Smooth muscle cell (in vitro differentiated cells): ENCODE results near the gene CRABP2. TPM values are rescaled to one million over a fixed set of nuclear protein-coding genes. Genes with fewer than 3 reads are reported as not detected.
A peak's percentile ranks its signal among the peaks of the same experiment; 100 is the strongest.

Source experiments
- DNase-seq: peaks from one replicate; lab custom pipeline; 2025; ENCODE audit not compliant: unreplicated experiment; lab: John Stamatoyannopoulos, UW
- H2AFZ ChIP-seq: fragments of 200-600 bp; sonication (generic); 2 replicates; pipeline ENCODE4 v1.6.0; 2016; ENCODE audit warnings: antibody characterized with exemption, low read depth, mild to moderate bottlenecking
- H3F3A ChIP-seq: fragments of 200-600 bp; sonication (generic); 2 replicates; pipeline ENCODE4 v1.6.0; 2017; ENCODE audit warnings: antibody characterized with exemption, low read depth
- H3K27ac ChIP-seq: fragments of 200-600 bp; sonication (generic); 2 replicates; pipeline ENCODE4 v1.5.1; 2016; ENCODE audit warnings: low read depth, mild to moderate bottlenecking
- H3K27me3 ChIP-seq: fragments of 200-600 bp; sonication (generic); 2 replicates; pipeline ENCODE4 v1.6.1; 2016; ENCODE audit warnings: low read depth, mild to moderate bottlenecking
- H3K36me3 ChIP-seq: fragments of 200-600 bp; sonication (generic); 2 replicates; pipeline ENCODE4 v1.5.1; 2016; ENCODE audit warnings: low read depth
- H3K4me1 ChIP-seq: fragments of 200-600 bp; sonication (generic); 2 replicates; pipeline ENCODE4 v1.5.1; 2016; ENCODE audit warnings: low read depth
- H3K4me2 ChIP-seq: fragments of 200-600 bp; sonication (generic); 2 replicates; pipeline ENCODE4 v1.6.0; 2016; ENCODE audit warnings: mild to moderate bottlenecking
- H3K4me3 ChIP-seq: fragments of 200-600 bp; sonication (generic); 2 replicates; pipeline ENCODE4 v1.5.1; 2016; ENCODE audit warnings: mild to moderate bottlenecking
- H3K79me2 ChIP-seq: fragments of 200-600 bp; sonication (generic); 2 replicates; pipeline ENCODE4 v1.6.0; 2016; ENCODE audit warnings: low read depth, mild to moderate bottlenecking
- H3K9ac ChIP-seq: fragments of 200-600 bp; sonication (generic); 2 replicates; pipeline ENCODE4 v1.6.0; 2016; ENCODE audit warnings: low read depth
- H3K9me3 ChIP-seq: fragments of 200-600 bp; sonication (generic); replicated peaks from 2 replicates; pipeline ENCODE4 v1.5.1; 2016; ENCODE audit warnings: low read depth
- H4K20me1 ChIP-seq: fragments of 200-600 bp; sonication (generic); 2 replicates; pipeline ENCODE4 v1.6.0; 2016; ENCODE audit warnings: low read depth
- WGBS: methylation state at CpG from one replicate; pipeline ENCODE4 v1.1.7; 2016; ENCODE audit warnings: low lambda C conversion rate; 5-methylcytosine and 5-hydroxymethylcytosine counted together
- polyA plus RNA-seq: library from polyadenylated mRNA; unstranded; fragments of >200 nt; fragmentation: Nextera tagmentation; extraction: Ambion mirVana; gene quantifications from 2 replicates; pipeline ENCODE4 v1.2.1, GENCODE V29; 2016
- total RNA-seq: library from RNA; depleted of rRNA; stranded (reverse); fragments of >200 nt; gene quantifications from 2 replicates; pipeline ENCODE4 v1.2.3, GENCODE V29; 2014
- TF ChIP-seq, protein P1 (sequence below): fragments of 200-600 bp; sonication (generic); IDR thresholded peaks from 2 replicates; pipeline ENCODE4 v1.5.1; 2017; ENCODE audit warnings: borderline replicate concordance, mild to moderate bottlenecking, antibody characterized with exemption; ENCODE audit not compliant: insufficient read depth, poor library complexity, severe bottlenecking

The CRABP2 gene
- total and polyA plus RNA-seq, 2 experiments from 2014 or later: 86.6 to 145 TPM

DNA sequence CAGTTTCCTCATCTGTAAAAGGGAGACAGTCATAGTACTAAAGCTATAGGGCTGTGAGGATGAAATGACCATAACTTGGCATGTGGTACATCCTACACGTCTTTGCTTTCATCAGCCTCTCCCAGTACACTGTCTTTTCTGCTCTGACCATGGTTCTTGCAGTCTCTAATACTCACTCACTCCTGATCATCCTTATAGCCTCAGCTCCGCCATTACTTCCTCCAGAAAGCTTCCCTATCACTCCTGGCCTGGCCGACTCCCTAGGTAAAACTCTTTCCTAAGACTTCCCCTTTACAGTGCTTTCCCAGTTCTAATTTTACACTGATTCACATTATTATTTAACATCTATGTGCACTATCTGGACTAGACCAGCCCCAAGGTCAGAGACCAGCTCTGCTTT lies 40.5 kb upstream of the CRABP2 start:
- Histone ChIP-seq H4K20me1 (no peaks in the 10 kb centered on the region), H3K9me3 (no peaks in the 10 kb centered on the region), H2AFZ (no peak overlapping the region), H3F3A (peaks cover 20% of the 10 kb centered on the region), H3K36me3 (no peaks in the 10 kb centered on the region), H3K4me3 (peak overlapping the region; percentile 60), H3K27me3 (no peaks in the 10 kb centered on the region), H3K9ac (peak overlapping the region; percentile 100), H3K4me1 (peaks cover 47% of the 10 kb centered on the region), H3K79me2 (peaks cover 56% of the 10 kb centered on the region), H3K27ac (peak overlapping the region; percentile 100), H3K4me2 (peak overlapping the region; percentile 92)
- TF ChIP-seq, protein P1, sequence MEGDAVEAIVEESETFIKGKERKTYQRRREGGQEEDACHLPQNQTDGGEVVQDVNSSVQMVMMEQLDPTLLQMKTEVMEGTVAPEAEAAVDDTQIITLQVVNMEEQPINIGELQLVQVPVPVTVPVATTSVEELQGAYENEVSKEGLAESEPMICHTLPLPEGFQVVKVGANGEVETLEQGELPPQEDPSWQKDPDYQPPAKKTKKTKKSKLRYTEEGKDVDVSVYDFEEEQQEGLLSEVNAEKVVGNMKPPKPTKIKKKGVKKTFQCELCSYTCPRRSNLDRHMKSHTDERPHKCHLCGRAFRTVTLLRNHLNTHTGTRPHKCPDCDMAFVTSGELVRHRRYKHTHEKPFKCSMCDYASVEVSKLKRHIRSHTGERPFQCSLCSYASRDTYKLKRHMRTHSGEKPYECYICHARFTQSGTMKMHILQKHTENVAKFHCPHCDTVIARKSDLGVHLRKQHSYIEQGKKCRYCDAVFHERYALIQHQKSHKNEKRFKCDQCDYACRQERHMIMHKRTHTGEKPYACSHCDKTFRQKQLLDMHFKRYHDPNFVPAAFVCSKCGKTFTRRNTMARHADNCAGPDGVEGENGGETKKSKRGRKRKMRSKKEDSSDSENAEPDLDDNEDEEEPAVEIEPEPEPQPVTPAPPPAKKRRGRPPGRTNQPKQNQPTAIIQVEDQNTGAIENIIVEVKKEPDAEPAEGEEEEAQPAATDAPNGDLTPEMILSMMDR: no peak
- WGBS: 90% methylated on average over 3 of the region's 3 CpGs
- no peak for DNase-seq

DNA sequence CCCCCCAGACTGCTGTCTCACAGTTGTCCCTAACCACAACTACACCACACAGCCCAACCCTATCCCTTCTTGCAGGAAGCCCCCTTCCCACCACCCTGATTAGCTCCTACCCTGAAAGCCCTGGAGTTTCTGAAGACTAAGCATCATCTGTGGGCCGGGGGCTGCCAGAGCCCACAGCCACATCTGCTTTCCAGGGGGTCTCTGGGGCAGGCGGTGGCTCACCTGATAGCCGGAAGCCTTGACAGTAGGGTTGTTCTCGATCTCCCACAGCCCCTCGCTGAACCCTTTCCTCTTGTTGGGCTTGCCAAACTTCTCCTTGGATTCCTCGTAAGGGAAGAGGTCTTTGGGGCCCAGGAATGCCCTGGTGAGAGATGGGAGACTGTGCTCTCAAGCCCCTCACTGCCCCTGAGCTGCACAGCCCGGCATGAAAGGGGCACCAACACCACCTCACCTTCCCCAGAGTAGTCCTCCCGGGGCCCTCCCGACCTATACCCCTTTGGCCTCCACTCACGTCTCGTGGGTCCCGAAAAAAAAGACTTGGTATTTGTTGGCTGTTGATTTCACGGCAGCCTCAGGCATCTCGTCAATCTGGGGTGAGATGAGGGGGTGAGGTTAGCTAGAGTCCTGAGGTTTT lies 39.5 kb upstream of the CRABP2 start:
- Histone ChIP-seq H3K27me3 (no peaks in the 10 kb centered on the region), H3K9ac (no peak overlapping the region), H3K4me3 (no peak overlapping the region), H3K4me1 (peaks cover 47% of the 10 kb centered on the region), H3K27ac (peak overlapping the region; percentile 100), H3K4me2 (no peak overlapping the region), H3K36me3 (no peaks in the 10 kb centered on the region), H3K79me2 (peaks cover 55% of the 10 kb centered on the region), H3K9me3 (no peaks in the 10 kb centered on the region), H2AFZ (no peak overlapping the region), H3F3A (peaks cover 20% of the 10 kb centered on the region), H4K20me1 (no peaks in the 10 kb centered on the region)
- 95% methylated on average over 14 of the region's 14 CpGs for WGBS
- TF ChIP-seq, protein P1: no peak
- no peak for DNase-seq

DNA sequence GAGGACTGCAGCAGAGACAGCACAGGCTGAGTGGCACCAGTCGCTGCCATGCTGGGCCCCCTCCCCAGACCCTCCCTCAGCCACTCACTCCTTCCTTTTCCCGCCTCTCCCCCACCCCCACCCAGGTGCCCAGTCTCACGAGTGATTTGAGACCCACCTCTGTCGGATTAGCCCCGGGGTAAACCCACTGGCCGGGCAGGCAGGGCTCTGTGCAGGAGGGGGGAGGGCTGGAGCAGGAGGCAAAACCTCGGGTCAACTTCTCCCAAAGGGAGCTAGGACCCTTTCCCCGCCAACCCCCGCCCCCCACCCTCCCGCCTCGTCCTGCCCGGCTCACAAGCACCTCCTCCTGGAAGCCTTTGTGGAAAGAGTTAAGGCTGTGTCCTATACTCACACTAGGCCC lies 39.0 kb upstream of the CRABP2 start:
- H3K27me3 ChIP-seq: no peaks in the 10 kb centered on the region
- 83% methylated on average over 1 of the region's 12 CpGs for WGBS
- no peaks in the 10 kb centered on the region for H3K36me3 ChIP-seq
- no peaks in the 10 kb centered on the region for H4K20me1 ChIP-seq
- no peak overlapping the region for H3K27ac ChIP-seq
- H3K9me3 ChIP-seq: no peaks in the 10 kb centered on the region
- no peak overlapping the region for H3K4me2 ChIP-seq
- H3K79me2 ChIP-seq: peaks cover 55% of the 10 kb centered on the region
- H3K9ac ChIP-seq: no peak overlapping the region
- TF ChIP-seq, protein P1: no peak
- DNase-seq: no peak
- H2AFZ ChIP-seq: no peak overlapping the region
- peaks cover 45% of the 10 kb centered on the region for H3K4me1 ChIP-seq
- peaks cover 20% of the 10 kb centered on the region for H3F3A ChIP-seq
- no peak overlapping the region for H3K4me3 ChIP-seq
